GM23338 (cell line): Measurements from ENCODE around the gene SCUBE2. TPM values are rescaled to one million over a fixed set of nuclear protein-coding genes. Genes with fewer than 3 reads are reported as not detected.

Experiments used
- ATAC-seq: fragments of 200-7000 bp; cut with Tn5 transposase; 3 replicates; pipeline ENCODE4 v1.9.1; 2020
- DNase-seq: peaks from one replicate; pipeline ENCODE4 v3.0.0-alpha.2; 2015; ENCODE audit warnings: low spot score
- H2AFZ ChIP-seq: fragments of 200-600 bp; sonication (generic); 2 replicates; pipeline ENCODE4 v1.8.0; 2016; ENCODE audit warnings: antibody characterized with exemption, mild to moderate bottlenecking, moderate library complexity
- H3F3A ChIP-seq: fragments of 200-600 bp; sonication (generic); replicated peaks from 2 replicates; pipeline ENCODE4 v1.8.0; 2017; ENCODE audit warnings: antibody characterized with exemption, mixed run types, low read depth
- H3K27ac ChIP-seq: fragments of 200-600 bp; sonication (generic); 2 replicates; pipeline ENCODE4 v1.6.1; 2016; ENCODE audit warnings: low read depth
- H3K27me3 ChIP-seq: fragments of 200-600 bp; sonication (generic); 2 replicates; pipeline ENCODE4 v1.8.0; 2016; ENCODE audit warnings: mild to moderate bottlenecking, mixed run types, moderate library complexity; ENCODE audit not compliant: insufficient read depth
- H3K36me3 ChIP-seq: fragments of 200-600 bp; sonication (generic); 2 replicates; pipeline ENCODE4 v1.8.0; 2016; ENCODE audit warnings: mild to moderate bottlenecking; ENCODE audit not compliant: insufficient read depth
- H3K4me1 ChIP-seq: fragments of 200-600 bp; sonication (generic); 2 replicates; pipeline ENCODE4 v1.8.0; 2016; ENCODE audit warnings: mild to moderate bottlenecking, moderate library complexity; ENCODE audit not compliant: insufficient read depth
- H3K4me2 ChIP-seq: fragments of 200-600 bp; sonication (generic); 2 replicates; pipeline ENCODE4 v1.7.1; 2017; ENCODE audit warnings: mixed run types
- H3K4me3 ChIP-seq: fragments of 200-600 bp; sonication (generic); 2 replicates; pipeline ENCODE4 v1.6.1; 2016; ENCODE audit warnings: mixed run types
- H3K79me2 ChIP-seq: fragments of 200-600 bp; sonication (generic); replicated peaks from 2 replicates; pipeline ENCODE4 v1.8.0; 2017; ENCODE audit warnings: mild to moderate bottlenecking; ENCODE audit not compliant: insufficient read depth
- H3K9me2 ChIP-seq: fragments of 200-600 bp; sonication (generic); 2 replicates; pipeline ENCODE4 v1.8.0; 2017; ENCODE audit not compliant: insufficient read depth
- H4K20me1 ChIP-seq: fragments of 200-600 bp; sonication (generic); replicated peaks from 2 replicates; pipeline ENCODE4 v1.8.0; 2017; ENCODE audit warnings: mild to moderate bottlenecking; ENCODE audit not compliant: insufficient read depth
- H3K27ac Mint-ChIP-seq: 2 replicates; pipeline ENCODE4 v1.8.0; 2020; ENCODE audit warnings: inconsistent platforms, mild to moderate bottlenecking, moderate library complexity, mixed read lengths
- H3K27me3 Mint-ChIP-seq: 3 replicates; pipeline ENCODE4 v1.8.0; 2022; ENCODE audit warnings: low read depth, mild to moderate bottlenecking, moderate library complexity, mixed read lengths, inconsistent platforms; ENCODE audit not compliant: insufficient read depth, poor library complexity
- H3K36me3 Mint-ChIP-seq: 3 replicates; pipeline ENCODE4 v1.8.0; 2021; ENCODE audit warnings: low read depth, mild to moderate bottlenecking, inconsistent platforms, moderate library complexity, mixed read lengths
- H3K4me1 Mint-ChIP-seq: 3 replicates; pipeline ENCODE4 v1.8.0; 2020; ENCODE audit warnings: mild to moderate bottlenecking, inconsistent platforms, mixed read lengths
- H3K4me3 Mint-ChIP-seq: 3 replicates; pipeline ENCODE4 v1.8.0; 2021; ENCODE audit warnings: moderate library complexity, mild to moderate bottlenecking, inconsistent platforms, mixed read lengths
- H3K9me3 Mint-ChIP-seq: 3 replicates; pipeline ENCODE4 v1.8.0; 2020; ENCODE audit warnings: moderate library complexity, mild to moderate bottlenecking, inconsistent platforms, mixed read lengths
- CREB1 ChIP-seq: fragments of 250-450 bp; sonication (Bioruptor Pico); IDR thresholded peaks from 2 replicates; pipeline ENCODE4 v1.5.0; 2020; ENCODE audit warnings: low read depth, mild to moderate bottlenecking, moderate library complexity
- ETS1 ChIP-seq: IDR thresholded peaks from 2 replicates; pipeline ENCODE4 v1.6.1; 2016; ENCODE audit warnings: antibody characterized with exemption
- NANOG ChIP-seq: IDR thresholded peaks from 2 replicates; pipeline ENCODE4 v1.6.1; 2016; ENCODE audit warnings: antibody characterized with exemption, borderline replicate concordance
- ZNF331 ChIP-seq: fragments of 250-450 bp; sonication (Bioruptor Pico); IDR thresholded peaks from 2 replicates; pipeline ENCODE4 v1.5.0; 2020; ENCODE audit warnings: low read depth, mild to moderate bottlenecking, moderate library complexity
- polyA plus RNA-seq: library from polyadenylated mRNA; unstranded; fragments of >200 nt; fragmentation: Nextera tagmentation; extraction: Ambion mirVana; gene quantifications from 2 replicates; pipeline ENCODE4 v1.2.1, GENCODE V29; 2016
- total RNA-seq: library from RNA; depleted of rRNA; stranded (reverse); fragments of >200 nt; shearing (Covaris generic); gene quantifications from 2 replicates; pipeline ENCODE4 v1.2.3, GENCODE V29; 2014
- TF ChIP-seq, protein P1 (sequence below), 2 experiments: fragments of 200-600 bp in 1 of 2; sonication (generic) in 1 of 2; conservative IDR thresholded peaks; 2 replicates each; pipeline versions ENCODE4 v1.5.1 to v1.6.1; 2016 to 2017; ENCODE audit warnings: antibody characterized with exemption in 2 of 2, low read depth in 2 of 2, mild to moderate bottlenecking in 2 of 2, moderate library complexity in 1 of 2
- TF ChIP-seq, protein P2 (sequence below): fragments of 250-450 bp; sonication (Bioruptor Pico); IDR thresholded peaks from 2 replicates; pipeline ENCODE4 v1.5.0; 2020; ENCODE audit warnings: mild to moderate bottlenecking, moderate library complexity

Gene SCUBE2
- total and polyA plus RNA-seq, 2 experiments from 2014 or later, result 0.47 to 0.63 TPM

- TF ChIP-seq ETS1, result no peak
Observed at GRCh38 chr11:9094420-9094819, 3.0 kb upstream of the SCUBE2 start (continued).

DNA sequence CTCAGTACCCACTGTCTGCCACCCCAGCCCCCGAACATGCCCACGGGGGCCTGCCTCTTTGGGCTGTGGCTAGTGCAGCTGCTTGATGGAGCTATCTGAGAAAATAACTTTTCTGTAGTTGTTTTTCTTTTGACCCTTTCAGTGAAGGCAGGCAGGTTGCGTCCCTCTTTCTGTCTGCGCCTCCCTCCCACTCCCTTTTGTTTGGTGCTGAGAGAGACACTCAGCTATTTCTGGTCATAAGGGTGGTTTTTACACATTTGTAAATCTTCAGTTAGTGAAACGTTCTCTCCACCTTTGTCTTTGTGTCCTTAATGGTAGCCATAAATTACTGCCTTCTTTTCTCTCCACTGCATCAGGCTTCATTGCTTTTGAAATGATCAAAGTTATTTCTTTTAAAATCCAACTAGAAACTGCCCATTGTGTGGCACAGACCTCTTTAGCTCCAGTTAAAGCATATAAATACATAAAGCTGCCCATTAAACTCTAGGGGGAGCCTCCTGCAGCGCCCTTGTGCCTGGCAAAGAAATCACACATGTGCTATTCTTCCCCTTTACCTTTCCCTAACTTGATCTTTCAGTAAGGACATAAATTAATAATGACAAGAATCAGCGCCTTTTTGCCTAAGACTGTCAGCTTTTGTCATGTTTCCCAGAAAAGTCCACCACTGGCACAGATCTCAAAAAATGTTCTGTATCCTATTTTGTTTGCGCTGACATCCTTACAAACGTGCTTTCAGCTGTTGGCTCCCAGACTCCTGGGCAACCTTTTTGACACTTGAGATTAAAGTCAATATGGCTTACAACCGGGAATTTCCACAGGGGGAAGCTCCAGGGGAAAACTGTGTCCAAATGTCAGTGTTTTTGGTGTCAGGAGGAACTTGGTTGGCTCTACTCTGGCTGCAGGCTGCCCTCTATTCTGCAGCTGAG lies 1.7 kb upstream of the SCUBE2 start:
- Mint-ChIP-seq H3K4me1 (peaks cover 20% of the 10 kb centered on the region), H3K4me3 (peak overlapping the region; percentile 68; the same call in 2 of the 3 replicates), H3K27me3 (peaks cover 40% of the 10 kb centered on the region), H3K9me3 (no peaks in the 10 kb centered on the region), H3K27ac (no peak overlapping the region), H3K36me3 (no peaks in the 10 kb centered on the region; the same call in 2 of the 3 replicates)
- H3K4me3 ChIP-seq, result no peak overlapping the region
- no peaks in the 10 kb centered on the region for H4K20me1 ChIP-seq
- no peak overlapping the region for H2AFZ ChIP-seq
- no peak overlapping the region for H3K4me2 ChIP-seq
- H3K79me2 ChIP-seq, result no peaks in the 10 kb centered on the region
- H3K36me3 ChIP-seq, result no peaks in the 10 kb centered on the region
- ATAC-seq, result no peak
- TF ChIP-seq CREB1 (CRISPR knock-in tag), result no peak
- TF ChIP-seq, protein P1, sequence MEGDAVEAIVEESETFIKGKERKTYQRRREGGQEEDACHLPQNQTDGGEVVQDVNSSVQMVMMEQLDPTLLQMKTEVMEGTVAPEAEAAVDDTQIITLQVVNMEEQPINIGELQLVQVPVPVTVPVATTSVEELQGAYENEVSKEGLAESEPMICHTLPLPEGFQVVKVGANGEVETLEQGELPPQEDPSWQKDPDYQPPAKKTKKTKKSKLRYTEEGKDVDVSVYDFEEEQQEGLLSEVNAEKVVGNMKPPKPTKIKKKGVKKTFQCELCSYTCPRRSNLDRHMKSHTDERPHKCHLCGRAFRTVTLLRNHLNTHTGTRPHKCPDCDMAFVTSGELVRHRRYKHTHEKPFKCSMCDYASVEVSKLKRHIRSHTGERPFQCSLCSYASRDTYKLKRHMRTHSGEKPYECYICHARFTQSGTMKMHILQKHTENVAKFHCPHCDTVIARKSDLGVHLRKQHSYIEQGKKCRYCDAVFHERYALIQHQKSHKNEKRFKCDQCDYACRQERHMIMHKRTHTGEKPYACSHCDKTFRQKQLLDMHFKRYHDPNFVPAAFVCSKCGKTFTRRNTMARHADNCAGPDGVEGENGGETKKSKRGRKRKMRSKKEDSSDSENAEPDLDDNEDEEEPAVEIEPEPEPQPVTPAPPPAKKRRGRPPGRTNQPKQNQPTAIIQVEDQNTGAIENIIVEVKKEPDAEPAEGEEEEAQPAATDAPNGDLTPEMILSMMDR (conservative IDR thresholded peaks at IDR 0.05; ENCODE audit: low read depth in 2 of 2), result peak; percentile 29 to 35; a peak in 3 of 4 replicates
- TF ChIP-seq ZNF331 (CRISPR knock-in tag), result no peak
- TF ChIP-seq NANOG, result no peak
- TF ChIP-seq, protein P2, sequence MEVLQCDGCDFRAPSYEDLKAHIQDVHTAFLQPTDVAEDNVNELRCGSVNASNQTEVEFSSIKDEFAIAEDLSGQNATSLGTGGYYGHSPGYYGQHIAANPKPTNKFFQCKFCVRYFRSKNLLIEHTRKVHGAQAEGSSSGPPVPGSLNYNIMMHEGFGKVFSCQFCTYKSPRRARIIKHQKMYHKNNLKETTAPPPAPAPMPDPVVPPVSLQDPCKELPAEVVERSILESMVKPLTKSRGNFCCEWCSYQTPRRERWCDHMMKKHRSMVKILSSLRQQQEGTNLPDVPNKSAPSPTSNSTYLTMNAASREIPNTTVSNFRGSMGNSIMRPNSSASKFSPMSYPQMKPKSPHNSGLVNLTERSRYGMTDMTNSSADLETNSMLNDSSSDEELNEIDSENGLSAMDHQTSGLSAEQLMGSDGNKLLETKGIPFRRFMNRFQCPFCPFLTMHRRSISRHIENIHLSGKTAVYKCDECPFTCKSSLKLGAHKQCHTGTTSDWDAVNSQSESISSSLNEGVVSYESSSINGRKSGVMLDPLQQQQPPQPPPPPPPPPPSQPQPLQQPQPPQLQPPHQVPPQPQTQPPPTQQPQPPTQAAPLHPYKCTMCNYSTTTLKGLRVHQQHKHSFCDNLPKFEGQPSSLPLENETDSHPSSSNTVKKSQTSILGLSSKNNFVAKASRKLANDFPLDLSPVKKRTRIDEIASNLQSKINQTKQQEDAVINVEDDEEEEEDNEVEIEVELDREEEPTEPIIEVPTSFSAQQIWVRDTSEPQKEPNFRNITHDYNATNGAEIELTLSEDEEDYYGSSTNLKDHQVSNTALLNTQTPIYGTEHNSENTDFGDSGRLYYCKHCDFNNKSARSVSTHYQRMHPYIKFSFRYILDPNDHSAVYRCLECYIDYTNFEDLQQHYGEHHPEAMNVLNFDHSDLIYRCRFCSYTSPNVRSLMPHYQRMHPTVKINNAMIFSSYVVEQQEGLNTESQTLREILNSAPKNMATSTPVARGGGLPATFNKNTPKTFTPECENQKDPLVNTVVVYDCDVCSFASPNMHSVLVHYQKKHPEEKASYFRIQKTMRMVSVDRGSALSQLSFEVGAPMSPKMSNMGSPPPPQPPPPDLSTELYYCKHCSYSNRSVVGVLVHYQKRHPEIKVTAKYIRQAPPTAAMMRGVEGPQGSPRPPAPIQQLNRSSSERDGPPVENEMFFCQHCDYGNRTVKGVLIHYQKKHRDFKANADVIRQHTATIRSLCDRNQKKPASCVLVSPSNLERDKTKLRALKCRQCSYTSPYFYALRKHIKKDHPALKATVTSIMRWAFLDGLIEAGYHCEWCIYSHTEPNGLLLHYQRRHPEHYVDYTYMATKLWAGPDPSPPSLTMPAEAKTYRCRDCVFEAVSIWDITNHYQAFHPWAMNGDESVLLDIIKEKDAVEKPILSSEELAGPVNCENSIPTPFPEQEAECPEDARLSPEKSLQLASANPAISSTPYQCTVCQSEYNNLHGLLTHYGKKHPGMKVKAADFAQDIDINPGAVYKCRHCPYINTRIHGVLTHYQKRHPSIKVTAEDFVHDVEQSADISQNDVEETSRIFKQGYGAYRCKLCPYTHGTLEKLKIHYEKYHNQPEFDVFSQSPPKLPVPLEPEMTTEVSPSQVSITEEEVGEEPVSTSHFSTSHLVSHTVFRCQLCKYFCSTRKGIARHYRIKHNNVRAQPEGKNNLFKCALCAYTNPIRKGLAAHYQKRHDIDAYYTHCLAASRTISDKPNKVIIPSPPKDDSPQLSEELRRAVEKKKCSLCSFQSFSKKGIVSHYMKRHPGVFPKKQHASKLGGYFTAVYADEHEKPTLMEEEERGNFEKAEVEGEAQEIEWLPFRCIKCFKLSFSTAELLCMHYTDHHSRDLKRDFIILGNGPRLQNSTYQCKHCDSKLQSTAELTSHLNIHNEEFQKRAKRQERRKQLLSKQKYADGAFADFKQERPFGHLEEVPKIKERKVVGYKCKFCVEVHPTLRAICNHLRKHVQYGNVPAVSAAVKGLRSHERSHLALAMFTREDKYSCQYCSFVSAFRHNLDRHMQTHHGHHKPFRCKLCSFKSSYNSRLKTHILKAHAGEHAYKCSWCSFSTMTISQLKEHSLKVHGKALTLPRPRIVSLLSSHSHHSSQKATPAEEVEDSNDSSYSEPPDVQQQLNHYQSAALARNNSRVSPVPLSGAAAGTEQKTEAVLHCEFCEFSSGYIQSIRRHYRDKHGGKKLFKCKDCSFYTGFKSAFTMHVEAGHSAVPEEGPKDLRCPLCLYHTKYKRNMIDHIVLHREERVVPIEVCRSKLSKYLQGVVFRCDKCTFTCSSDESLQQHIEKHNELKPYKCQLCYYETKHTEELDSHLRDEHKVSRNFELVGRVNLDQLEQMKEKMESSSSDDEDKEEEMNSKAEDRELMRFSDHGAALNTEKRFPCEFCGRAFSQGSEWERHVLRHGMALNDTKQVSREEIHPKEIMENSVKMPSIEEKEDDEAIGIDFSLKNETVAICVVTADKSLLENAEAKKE (CRISPR knock-in tag), result no peak
- no peak overlapping the region for H3K27ac ChIP-seq
- H3K27me3 ChIP-seq, result peaks cover 40% of the 10 kb centered on the region
- H3K4me1 ChIP-seq, result peaks cover 7% of the 10 kb centered on the region; the same call in 1 of the 2 replicates
- H3K9me2 ChIP-seq, result no peaks in the 10 kb centered on the region
- DNase-seq, result no peak
- H3F3A ChIP-seq, result 0 out of 2 replicates have a peak, but pooled peaks cover 5% of the 10 kb centered on the region
